ENCODE data around the gene DAB1.

GRCh38 chr1:57421806-57422205 is 2.1 kb downstream of the DAB1 start:
- TF ChIP-seq CTCF (IDR thresholded peaks at IDR 0.05) (no peak), POLR2AphosphoS5 (IDR thresholded peaks at IDR 0.05) (no peak), POLR2A (IDR thresholded peaks at IDR 0.05) (no peak), EP300 (IDR thresholded peaks at IDR 0.05; ENCODE audit: low read depth) (no peak)

Measured in transverse colon (tissue), 4 donors.